Upper lobe of right lung (tissue), 1 donor: Measurements from ENCODE around the gene DCD. TPM values are rescaled to one million over a fixed set of nuclear protein-coding genes. Genes with fewer than 3 reads are reported as not detected.

Experiments used
- ATAC-seq: fragments of 200-7000 bp; cut with Tn5 transposase; one replicate; pipeline ENCODE4 v1.9.1; 2020; ENCODE audit warnings: mild to moderate bottlenecking, moderate library complexity
- DNase-seq: peaks from one replicate; pipeline ENCODE4 v3.0.0-alpha.2; 2020
- H3K27ac ChIP-seq: fragments of 200-600 bp; one replicate; pipeline ENCODE4 v1.8.0; 2022
- H3K27me3 ChIP-seq: fragments of 200-600 bp; one replicate; pipeline ENCODE4 v1.8.0; 2022; ENCODE audit warnings: mild to moderate bottlenecking
- H3K36me3 ChIP-seq: fragments of 200-600 bp; one replicate; pipeline ENCODE4 v1.8.0; 2022
- H3K4me1 ChIP-seq: fragments of 200-600 bp; one replicate; pipeline ENCODE4 v1.8.0; 2022
- H3K4me3 ChIP-seq: fragments of 200-600 bp; one replicate; pipeline ENCODE4 v1.8.0; 2022; ENCODE audit warnings: mild to moderate bottlenecking
- H3K9me3 ChIP-seq: fragments of 200-600 bp; one replicate; pipeline ENCODE4 v1.8.0; 2022
- intact Hi-C: fragments of 100-400 bp; cut with DNase I; formaldehyde crosslinking; loops from one replicate; pipeline ENCODE4 v1.11.0; 2022
- total RNA-seq: library from RNA; stranded (reverse); fragmentation: NEBNext Ultra II Directional; extraction: Animal tissue kit (Norgen Biotek cat#: 25700); gene quantifications from one replicate; pipeline ENCODE4 v1.2.1, GENCODE V29; 2021
- TF ChIP-seq, protein P1 (sequence below): fragments of 200-600 bp; IDR thresholded peaks from one replicate; pipeline ENCODE4 v1.8.0; 2022; ENCODE audit warnings: antibody characterized with exemption
- donor health status: DM: no; HTN: yes; CAD: no; lungs with severe emphysema.

The DCD gene
- total RNA-seq, 1 donor from 2014 or later: not detected

DNA sequence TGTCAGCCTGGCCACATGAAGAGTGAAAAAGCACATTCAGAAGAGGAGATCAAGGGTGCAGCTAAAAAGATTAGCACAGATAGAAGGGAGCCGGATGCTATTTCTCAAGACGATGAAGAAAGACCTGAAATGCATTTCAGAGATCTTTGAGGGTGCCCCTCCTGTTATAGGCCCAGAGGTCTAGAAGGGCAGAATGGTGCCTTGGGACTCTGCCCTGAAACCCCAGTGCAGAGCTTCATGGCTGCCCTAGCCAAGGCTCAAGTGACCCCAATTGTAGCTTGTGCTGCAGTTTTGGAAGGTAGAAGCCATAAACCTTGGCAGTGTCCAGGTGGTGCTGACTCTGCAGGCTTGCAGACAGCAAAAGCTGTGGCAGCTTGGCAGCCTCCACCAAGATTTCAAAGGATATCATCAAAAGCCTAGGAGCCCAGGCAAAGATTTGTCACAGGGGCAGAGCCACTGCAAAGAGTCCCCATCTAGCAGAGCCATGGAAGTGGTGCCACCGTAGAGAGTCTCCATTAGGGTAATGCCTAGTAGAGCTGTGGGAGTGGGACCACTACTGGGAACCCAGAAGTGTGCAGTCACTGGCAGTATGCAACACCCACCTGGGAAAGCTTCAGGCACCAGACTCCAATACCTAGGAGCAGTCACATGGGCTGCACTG lies 19.8 kb downstream of the DCD start:
- H3K27me3 ChIP-seq: peaks cover 8% of the 10 kb centered on the region
- no peaks in the 10 kb centered on the region for H3K4me1 ChIP-seq
- H3K9me3 ChIP-seq: no peaks in the 10 kb centered on the region
- H3K4me3 ChIP-seq: no peak overlapping the region
- intact Hi-C loops: no loop called here
- DNase-seq: no peak
- ATAC-seq: no peak
- no peaks in the 10 kb centered on the region for H3K36me3 ChIP-seq
- H3K27ac ChIP-seq: no peak overlapping the region
- TF ChIP-seq, protein P1, sequence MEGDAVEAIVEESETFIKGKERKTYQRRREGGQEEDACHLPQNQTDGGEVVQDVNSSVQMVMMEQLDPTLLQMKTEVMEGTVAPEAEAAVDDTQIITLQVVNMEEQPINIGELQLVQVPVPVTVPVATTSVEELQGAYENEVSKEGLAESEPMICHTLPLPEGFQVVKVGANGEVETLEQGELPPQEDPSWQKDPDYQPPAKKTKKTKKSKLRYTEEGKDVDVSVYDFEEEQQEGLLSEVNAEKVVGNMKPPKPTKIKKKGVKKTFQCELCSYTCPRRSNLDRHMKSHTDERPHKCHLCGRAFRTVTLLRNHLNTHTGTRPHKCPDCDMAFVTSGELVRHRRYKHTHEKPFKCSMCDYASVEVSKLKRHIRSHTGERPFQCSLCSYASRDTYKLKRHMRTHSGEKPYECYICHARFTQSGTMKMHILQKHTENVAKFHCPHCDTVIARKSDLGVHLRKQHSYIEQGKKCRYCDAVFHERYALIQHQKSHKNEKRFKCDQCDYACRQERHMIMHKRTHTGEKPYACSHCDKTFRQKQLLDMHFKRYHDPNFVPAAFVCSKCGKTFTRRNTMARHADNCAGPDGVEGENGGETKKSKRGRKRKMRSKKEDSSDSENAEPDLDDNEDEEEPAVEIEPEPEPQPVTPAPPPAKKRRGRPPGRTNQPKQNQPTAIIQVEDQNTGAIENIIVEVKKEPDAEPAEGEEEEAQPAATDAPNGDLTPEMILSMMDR: no peak

DNA sequence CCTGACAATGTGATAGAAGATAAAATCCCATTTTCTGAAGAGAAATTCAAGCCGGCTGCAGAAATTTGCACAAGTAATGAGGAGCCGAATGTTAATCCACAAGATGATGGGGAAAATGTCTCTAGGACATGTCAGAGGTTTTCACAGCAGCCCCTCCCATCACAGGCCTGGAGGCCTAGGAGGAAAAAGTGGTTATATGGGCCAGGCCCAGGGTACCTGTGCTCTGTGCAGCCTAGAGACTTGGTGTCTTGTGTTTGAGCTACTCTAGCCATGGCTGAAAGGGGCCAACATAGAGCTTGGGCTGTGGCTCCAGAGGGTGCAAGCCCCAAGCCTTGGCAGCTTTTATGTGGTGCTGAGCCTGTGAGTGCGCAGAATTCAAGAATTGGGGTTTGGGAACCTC lies 20.9 kb downstream of the DCD start:
- Histone ChIP-seq H3K4me3 (no peak overlapping the region), H3K36me3 (no peaks in the 10 kb centered on the region), H3K27ac (no peak overlapping the region), H3K9me3 (no peaks in the 10 kb centered on the region), H3K4me1 (no peaks in the 10 kb centered on the region), H3K27me3 (peaks cover 11% of the 10 kb centered on the region)
- TF ChIP-seq, protein P1: no peak
- ATAC-seq (no peak), DNase-seq (no peak)
- intact Hi-C loops: no loop called here

DNA sequence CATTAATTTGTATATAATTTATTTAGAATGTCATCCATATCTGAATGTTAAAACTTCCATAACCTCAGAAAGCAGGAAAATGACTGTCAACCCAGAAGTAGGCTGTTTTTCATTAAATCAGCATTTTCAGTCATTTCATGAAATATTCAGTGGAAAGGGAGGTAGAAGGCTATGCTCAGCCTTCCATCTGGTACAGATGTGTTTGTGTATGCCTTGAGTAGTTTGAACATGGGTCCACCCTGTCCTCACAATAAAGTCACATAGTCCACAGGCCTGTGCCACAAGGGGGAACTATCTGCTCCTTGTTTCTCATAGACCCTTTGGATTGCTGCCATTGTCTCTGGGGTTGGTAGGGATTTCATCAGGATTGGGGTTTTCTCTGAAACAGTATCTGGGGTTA lies 22.6 kb downstream of the DCD start:
- intact Hi-C loops: no loop called here
- TF ChIP-seq, protein P1: no peak
- no peak overlapping the region for H3K4me3 ChIP-seq
- ATAC-seq (no peak), DNase-seq (no peak)
- H3K27me3 ChIP-seq: peaks cover 11% of the 10 kb centered on the region
- H3K36me3 ChIP-seq: no peaks in the 10 kb centered on the region
- H3K9me3 ChIP-seq: no peaks in the 10 kb centered on the region
- no peak overlapping the region for H3K27ac ChIP-seq
- no peaks in the 10 kb centered on the region for H3K4me1 ChIP-seq

- Histone ChIP-seq H3K27me3 (peaks cover 11% of the 10 kb centered on the region), H3K4me1 (no peaks in the 10 kb centered on the region), H3K4me3 (no peak overlapping the region), H3K9me3 (no peaks in the 10 kb centered on the region), H3K36me3 (no peaks in the 10 kb centered on the region), H3K27ac (no peak overlapping the region)
- TF ChIP-seq, protein P1: no peak
- no peak for DNase-seq
- no peak for ATAC-seq
- intact Hi-C loops: no loop called here
Measured at GRCh38 chr12:54624315-54625279, 23.6 kb downstream of the DCD start.

GRCh38 chr12:54622463-54623183 lies 25.5 kb downstream of the DCD start:
- H3K27me3 ChIP-seq: peaks cover 11% of the 10 kb centered on the region
- TF ChIP-seq, protein P1: peak; percentile 13
- intact Hi-C loops: no loop called here

More at GRCh38 chr12:54622463-54623183, 25.5 kb downstream of the DCD start:
- Histone ChIP-seq H3K36me3 (no peaks in the 10 kb centered on the region), H3K9me3 (no peaks in the 10 kb centered on the region), H3K4me1 (no peaks in the 10 kb centered on the region), H3K27ac (no peak overlapping the region), H3K4me3 (no peak overlapping the region)
- ATAC-seq: no peak
- no peak for DNase-seq
